ENCODE data around the gene CDHR5.

GRCh38 chr11:574632-575312 is 50.0 kb downstream of the CDHR5 start:
- TF ChIP-seq POLR2A (IDR thresholded peaks at IDR 0.05) (no peak), CTCF (IDR thresholded peaks at IDR 0.05) (no peak)

Data from ovary (tissue), 3 donors.